NCI-H2029 (cell line): ENCODE results near the gene ITPR1.
A peak's percentile ranks its signal among the peaks of the same experiment; 100 is the strongest.

Source experiments
- DNase-seq: peaks from one replicate; lab custom pipeline; 2025; lab: John Stamatoyannopoulos, UW

The ITPR1 gene

GRCh38 chr3:4491855-4492207 is 1.3 kb upstream of the ITPR1 start:
- DNase-seq, result no peak

DNA sequence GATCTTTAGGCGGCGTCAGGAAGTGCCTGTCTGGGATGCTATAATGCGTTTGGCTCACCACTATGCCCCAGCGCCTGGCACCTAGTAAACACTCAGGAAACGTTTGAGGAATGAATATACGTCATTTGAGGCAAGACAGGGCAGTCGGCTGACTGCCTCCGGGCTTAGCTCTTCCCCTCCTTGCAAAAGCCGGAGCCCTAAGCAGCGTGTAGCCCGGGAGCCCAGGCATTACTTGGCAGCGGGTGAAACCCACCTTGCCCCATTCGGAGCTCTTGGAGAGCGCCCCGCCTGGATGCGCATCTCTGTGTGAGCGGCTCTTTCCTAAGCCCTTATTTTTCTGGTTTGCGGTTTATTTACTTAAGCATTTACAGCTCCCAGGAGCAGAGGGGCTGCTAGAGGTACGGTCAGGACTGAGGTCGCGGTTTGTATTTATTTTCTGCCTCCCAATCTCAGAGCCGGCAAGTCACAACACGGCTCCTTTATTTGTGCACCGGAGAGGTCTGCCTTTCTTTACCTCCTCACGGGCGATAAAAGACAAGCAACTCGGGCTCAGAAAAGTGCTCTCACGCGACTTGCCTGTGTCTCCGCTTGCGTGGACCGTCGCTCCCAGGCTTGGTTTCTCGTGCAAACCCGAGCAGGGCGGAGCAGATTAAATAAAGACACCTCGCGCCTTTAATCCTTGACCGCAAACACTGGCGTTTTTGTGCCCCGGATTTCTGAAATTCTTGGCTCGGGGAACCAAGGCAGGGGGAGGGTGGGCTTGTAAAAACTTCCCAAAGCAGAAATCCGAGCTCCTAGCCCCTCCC is 737 bp upstream of the ITPR1 start:
- peak; percentile 9 for DNase-seq

DNA sequence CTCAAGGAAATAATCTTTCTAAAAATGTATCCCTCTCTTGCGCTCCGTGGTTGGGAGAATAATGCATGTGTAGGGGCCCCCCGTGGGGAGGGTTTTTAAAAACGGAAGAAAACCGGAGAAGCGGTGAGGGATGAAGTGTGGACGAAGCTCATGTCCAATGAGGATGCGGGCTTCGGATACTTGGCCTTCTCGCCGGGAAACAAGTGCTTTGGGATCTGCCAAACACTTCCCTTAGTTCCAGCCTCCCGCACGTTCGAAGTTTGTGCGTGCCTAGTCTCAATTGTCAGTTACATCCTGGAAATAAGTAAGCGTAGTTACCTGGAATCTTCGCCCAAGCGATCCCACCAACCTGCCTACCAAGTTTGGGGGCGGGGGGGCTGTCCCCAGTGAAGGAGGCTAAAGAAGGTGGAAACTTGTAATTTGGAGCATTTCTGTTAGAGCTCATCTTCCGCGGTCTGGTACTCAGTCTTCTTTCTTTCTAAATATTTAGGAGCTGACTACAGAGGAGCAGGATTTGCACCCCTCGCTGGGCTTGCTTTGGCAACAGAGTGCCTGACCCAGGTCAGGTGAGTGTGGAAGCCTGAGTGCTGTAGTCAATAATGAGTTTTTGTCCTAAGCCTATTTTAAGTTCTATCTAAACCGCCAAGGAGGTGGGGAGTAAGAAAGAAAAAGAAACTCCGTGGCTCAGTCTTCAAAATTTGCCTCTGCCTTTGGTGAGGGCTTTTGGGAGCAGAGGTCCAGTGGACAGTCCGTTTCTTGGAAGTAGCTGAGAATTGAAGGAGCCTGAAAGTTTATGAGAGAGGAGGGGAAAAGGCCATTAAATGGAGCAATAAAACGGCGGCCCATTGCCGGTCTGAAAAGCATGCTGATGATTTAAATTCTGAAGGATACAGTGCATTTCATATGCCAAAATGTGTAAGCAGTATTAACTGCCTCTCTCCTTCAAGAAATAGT is 1.1 kb downstream of the ITPR1 start:
- no peak for DNase-seq

GRCh38 chr3:4494895-4495264 is 1.7 kb downstream of the ITPR1 start:
- no peak for DNase-seq

DNA sequence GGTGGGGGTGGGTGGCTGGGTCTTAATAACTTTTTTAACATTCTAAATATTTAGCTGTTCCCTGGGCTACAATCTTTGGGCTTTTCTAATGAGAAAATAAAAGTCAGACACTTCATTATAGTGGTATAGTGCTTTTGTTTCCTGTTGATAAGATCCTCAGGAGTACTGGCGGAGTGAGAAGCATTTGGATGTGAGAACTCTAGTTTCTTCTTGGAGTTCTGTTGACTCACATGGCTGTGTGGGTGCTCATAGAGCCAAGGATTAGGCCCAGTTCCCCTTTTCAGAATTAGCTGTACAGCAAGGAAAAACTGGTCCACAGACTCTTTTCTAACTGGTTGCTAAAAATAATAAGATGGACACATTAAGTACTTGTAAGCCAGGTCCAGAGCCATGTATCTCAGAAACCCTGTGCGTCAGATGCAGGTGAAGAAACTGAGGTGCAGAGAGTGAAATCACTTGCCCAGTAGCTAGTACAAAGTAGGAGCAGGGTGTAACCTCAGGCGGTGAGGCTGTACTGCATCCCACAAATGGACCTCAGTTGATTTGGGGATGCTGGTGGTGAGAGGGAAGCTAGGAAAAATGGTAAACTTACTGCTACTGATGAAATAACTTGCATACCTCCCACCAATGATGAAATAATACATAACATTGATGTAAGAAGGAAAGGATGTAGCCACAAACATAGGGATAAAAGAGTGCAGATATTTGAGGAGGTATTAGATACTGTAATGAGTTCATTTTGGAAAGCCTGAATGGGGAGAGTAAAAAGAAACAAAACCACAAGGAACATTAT is 2.3 kb downstream of the ITPR1 start:
- no peak for DNase-seq

DNA sequence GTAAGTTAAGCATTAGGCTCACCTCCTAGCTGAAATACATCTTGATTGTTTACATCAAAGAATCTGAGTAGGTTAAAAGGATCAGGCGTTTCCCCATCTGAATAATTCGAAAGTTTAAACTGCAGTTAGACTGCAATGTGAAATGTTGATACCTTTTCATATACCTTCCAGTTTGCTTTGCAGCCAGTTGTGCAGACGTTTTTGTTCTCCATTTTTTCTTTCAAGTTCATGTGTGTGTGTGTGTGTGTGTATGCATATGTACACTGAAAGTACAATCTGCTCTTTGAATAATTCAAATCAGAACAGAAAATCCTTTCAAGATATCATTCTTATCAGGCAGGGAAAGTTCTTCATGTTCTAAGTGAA is 2.9 kb downstream of the ITPR1 start:
- DNase-seq, result no peak

DNA sequence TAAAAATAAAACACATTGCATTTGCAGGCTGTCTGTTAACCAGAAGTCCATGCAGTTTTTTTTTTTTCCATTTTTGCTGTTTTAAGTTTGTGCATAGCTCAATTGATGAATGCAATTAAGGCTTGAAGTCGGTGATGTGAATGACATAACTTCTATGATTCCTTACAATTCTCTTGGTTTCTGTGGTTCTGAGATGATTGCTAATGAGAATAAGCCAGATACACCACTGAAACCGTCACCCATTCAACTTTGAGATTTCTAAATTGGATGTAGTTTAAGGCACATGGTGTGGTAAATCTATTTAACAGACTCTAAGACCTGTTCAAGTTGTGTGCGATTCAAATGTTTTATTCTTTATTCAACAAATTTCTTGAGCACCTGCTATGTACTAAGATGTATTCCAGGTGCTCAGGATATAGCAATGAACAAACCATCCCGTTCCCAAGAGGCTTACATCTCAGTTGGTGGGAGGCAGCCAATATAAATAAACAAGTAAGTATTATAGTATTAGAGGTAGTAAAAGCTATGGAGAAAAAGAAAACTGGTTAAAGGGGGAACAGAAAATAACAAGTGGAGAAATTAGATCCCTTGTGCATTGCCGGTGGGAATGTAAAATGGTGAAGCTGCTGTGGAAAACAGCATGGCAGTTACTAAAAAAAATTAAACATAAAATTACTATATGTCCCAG is 4.0 kb downstream of the ITPR1 start:
- no peak for DNase-seq

DNA sequence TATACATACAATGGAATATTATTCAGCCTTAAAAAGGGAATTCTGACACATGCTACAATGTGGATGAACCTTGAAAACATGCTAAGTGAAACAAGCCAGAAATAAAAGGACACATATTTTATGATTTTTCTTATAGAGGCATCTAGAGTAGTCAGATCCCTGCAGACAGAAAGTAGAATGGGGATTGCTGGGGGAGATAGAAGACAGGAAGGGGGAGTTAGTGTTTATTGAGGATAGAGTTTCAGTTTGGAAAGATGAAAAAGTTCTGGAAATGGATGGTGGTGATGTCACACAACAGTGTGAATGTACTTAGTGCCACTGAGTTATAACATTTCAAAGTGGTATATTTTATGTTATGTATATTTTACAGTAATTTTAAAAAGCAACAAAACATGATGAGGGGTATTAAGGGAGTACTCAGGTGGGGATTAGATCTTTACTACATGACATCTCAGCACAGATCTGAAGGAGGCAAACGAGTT is 4.7 kb downstream of the ITPR1 start:
- DNase-seq, result no peak

DNA sequence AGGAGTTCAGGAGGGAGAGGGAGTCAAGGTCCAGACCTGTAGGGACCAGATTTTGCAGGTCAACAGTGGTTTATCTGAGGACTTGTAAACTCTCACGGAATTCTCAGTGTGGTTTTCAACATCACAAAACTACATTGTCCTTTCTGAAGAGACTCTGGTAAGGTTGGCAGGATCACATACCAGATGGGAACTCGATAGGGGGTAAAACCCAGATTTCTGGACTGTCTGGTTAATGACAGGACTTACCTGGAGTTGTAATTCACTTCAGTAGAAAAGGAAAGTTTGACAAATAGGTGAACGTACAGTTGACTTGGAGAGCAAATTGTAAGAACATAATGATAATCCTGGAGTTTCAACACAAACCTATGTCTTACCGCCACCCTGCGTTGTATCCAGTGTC is 5.3 kb downstream of the ITPR1 start:
- DNase-seq, result no peak

- no peak for DNase-seq
These were observed 8.3 kb downstream of the ITPR1 start for GRCh38 chr3:4501437-4501836.

GRCh38 chr3:4501927-4502326 is 8.8 kb downstream of the ITPR1 start:
- DNase-seq, result no peak

GRCh38 chr3:4503050-4503449 is 9.9 kb downstream of the ITPR1 start:
- no peak for DNase-seq

- no peak for DNase-seq
These were observed 11.5 kb downstream of the ITPR1 start for GRCh38 chr3:4504340-4505261.

- DNase-seq, result no peak
These were observed 12.8 kb downstream of the ITPR1 start for GRCh38 chr3:4505688-4506558.

GRCh38 chr3:4506559-4507023 is 13.4 kb downstream of the ITPR1 start:
- DNase-seq, result no peak

GRCh38 chr3:4507024-4507596 is 14.0 kb downstream of the ITPR1 start:
- no peak for DNase-seq

GRCh38 chr3:4508048-4508981 is 15.2 kb downstream of the ITPR1 start:
- DNase-seq, result no peak

GRCh38 chr3:4509043-4509442 is 15.9 kb downstream of the ITPR1 start:
- no peak for DNase-seq
